ENCODE results near the gene CDK10. TPM values are rescaled to one million over a fixed set of nuclear protein-coding genes. Genes with fewer than 3 reads are reported as not detected.

CDK10 gene
- total RNA-seq, 6 experiments from 2014 or later: 35.0 to 72.2 (median 53.7) TPM

DNA sequence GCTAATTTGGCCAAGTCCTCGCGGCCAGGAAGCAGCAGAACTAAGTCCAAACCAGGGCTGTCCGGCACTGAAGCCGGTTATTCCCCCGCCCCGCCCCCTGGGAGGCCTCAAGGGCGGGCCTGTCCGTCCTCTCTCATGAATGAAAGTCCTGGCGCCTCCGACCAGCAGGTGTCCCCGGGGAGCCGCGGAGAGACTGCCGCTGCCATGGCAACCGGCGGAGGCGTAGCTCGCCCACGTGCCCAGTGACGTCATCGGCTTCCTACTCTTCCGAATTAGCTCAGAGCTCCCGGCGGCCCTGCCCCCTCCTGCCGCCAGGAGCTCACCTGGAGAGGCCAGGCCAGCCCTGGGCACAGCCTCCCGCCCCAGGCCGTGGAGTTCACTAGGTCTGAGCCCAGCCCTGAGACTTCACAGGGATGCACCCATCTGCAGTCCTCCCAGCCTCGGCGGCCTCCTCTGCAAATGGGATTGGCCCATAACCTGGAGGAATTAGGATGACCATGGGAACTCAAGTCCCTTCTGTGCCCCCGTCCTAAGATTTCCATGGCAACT is 13.7 kb downstream of the CDK10 start:
- H3K27ac ChIP-seq: peak overlapping the region; percentile 74 to 80 (median 79)
- WGBS (ENCODE audit: insufficient coverage, low coverage, low lambda C conversion rate, missing lambda C conversion rate): 0% methylated on average over 3 of the region's 30 CpGs
- no peaks in the 10 kb centered on the region for H3K27me3 ChIP-seq
- H3K9me3 ChIP-seq: no peaks in the 10 kb centered on the region
- H3K36me3 ChIP-seq: peaks cover 0 to 3% (median 1%) of the 10 kb centered on the region in 4 donors
- H3K4me1 ChIP-seq: peaks cover 0 to 19% (median 7%) of the 10 kb centered on the region in 4 donors
- intact Hi-C loops (cut with DNase I): loop anchor here (10.0 kb wide), 2 partner anchors 95 to 175 kb away; partner anchors contain the start of gene TCF25 (in 1 of the 2)
- TF ChIP-seq, protein P1, sequence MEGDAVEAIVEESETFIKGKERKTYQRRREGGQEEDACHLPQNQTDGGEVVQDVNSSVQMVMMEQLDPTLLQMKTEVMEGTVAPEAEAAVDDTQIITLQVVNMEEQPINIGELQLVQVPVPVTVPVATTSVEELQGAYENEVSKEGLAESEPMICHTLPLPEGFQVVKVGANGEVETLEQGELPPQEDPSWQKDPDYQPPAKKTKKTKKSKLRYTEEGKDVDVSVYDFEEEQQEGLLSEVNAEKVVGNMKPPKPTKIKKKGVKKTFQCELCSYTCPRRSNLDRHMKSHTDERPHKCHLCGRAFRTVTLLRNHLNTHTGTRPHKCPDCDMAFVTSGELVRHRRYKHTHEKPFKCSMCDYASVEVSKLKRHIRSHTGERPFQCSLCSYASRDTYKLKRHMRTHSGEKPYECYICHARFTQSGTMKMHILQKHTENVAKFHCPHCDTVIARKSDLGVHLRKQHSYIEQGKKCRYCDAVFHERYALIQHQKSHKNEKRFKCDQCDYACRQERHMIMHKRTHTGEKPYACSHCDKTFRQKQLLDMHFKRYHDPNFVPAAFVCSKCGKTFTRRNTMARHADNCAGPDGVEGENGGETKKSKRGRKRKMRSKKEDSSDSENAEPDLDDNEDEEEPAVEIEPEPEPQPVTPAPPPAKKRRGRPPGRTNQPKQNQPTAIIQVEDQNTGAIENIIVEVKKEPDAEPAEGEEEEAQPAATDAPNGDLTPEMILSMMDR (IDR thresholded peaks at IDR 0.05): peak; percentile 84 to 90 (median 88)
- peak; percentile 52 for TF ChIP-seq POLR2A (IDR thresholded peaks at IDR 0.05)
- peak overlapping the region; percentile 65 to 74 (median 69) for H3K4me3 ChIP-seq
- ATAC-seq (peak; percentile 76 to 83 (median 80)), DNase-seq (peak; percentile 100)

DNA sequence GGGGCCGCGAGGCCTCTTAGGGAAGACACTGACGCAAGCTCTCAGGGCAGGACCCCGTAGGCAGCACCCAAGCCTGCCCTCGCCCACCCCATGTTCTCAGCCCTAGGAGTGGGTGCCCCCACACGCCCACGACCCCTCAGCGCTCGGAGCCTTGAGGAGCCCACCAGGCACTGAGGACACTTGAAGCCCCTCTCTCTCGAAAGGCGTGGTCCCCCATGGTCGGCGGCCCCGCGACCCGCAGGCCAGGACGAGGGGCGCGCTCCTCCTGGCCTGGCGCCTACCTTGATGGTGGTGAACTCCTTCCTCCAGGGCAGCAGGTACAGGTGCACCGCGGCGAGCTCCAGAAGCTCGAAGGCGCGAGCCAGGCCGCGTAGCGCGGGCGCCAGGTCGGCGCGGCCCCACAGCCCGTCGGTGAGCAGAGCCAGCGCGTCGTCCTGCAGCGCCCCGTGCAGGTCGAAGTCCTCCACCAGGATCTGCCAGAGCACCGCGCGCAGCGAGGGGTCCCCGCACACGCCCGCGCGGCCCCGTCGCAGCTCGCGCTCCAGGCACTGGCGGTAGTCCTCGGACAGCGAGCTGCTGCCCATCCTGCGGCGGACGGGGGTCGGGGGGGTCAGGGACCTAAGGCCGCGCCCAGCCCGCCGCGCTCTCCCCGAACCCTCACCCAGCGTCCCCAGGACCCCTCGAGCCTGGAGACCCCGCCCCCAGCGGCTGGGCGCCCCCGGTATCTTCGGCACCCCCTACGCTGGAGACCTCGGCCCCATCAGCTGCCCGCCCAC is 14.3 kb downstream of the CDK10 start:
- intact Hi-C loops (cut with DNase I): loop anchor here (10.0 kb wide), 2 partner anchors 94 to 174 kb away; partner anchors contain the start of gene TCF25 (in 1 of the 2)

DNA sequence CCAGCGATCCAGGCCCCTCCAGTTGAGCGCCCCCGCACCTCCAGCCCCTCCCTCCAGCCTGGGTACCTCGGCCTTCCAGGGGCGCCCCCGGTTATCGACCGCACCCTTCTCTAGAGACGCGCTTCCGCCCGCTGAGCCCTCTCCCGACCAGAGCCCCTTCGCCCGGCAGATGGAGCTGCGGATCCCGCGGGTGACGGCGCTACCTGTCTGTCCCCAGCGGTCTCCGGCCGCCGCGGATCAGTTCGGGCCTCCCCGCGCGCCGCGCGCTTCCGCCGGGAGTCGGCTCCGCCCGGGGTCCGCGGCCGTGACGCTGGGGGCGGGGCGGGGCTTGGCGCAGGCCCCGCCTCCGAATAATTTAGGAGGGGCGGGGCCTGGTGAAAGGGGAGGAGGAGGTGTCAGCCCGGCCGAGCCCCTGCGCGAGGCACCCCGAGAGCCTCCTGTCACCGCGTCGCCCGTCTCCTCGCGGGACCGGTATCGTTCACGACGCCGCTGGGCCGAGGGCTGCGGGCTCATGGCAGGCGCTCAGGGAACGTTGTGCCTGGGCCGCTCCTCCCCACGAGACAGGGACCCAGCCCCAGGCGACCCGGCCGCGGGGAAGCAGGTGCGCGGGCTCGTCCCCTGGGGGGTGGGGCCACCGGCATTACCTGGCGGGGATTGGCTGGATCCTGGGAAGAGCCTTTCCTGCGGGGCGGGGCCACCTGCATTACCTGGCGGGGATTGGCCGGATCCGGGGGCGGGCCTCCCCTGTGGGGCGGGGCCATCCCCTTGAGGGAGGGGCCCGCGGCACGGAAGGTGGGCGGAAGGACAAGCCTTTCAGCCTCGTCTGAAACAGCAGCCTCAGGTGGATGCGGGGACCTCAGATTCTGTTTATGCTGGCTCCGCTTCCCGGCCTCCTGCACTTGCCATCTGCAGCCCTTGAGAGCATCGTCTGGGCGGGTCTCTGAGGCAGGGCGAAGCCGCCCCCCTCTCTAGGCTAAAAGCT is 15.2 kb downstream of the CDK10 start, which contains the start of gene SPATA2L:
Gene SPATA2L (minus strand): TSS at position 281 of the 982 bp plus-strand sequence. CDS start 473 bp downstream, outside the sequence.
- H3K27me3 ChIP-seq: no peaks in the 10 kb centered on the region
- ATAC-seq (peak; percentile 68 to 82 (median 77)), DNase-seq (peak; percentile 97)
- peaks cover 0 to 19% (median 7%) of the 10 kb centered on the region in 4 donors for H3K4me1 ChIP-seq
- peak within 1 kb of the TSS; percentile 74 to 80 (median 79) for H3K27ac ChIP-seq
- H3K4me3 ChIP-seq: peak within 1 kb of the TSS; percentile 65 to 74 (median 69)
- intact Hi-C loops (cut with DNase I): loop anchor here (10.0 kb wide), 2 partner anchors 93 to 173 kb away; partner anchors contain the start of gene TCF25 (in 1 of the 2)
- TF ChIP-seq POLR2A (IDR thresholded peaks at IDR 0.05): peak; percentile 91
- TF ChIP-seq, protein P1 (IDR thresholded peaks at IDR 0.05): no peak
- whole genome bisulfite sequencing (ENCODE audit: insufficient coverage, low coverage, low lambda C conversion rate, missing lambda C conversion rate): 1% methylated on average over 17 of the region's 97 CpGs
- peaks cover 0 to 3% (median 0%) of the 10 kb centered on the region in 4 donors for H3K36me3 ChIP-seq
- H3K9me3 ChIP-seq: no peaks in the 10 kb centered on the region

More for the DNA sequence above, 14.3 kb downstream of the CDK10 start:
- peak overlapping the region; percentile 65 to 74 (median 69) for H3K4me3 ChIP-seq
- no peaks in the 10 kb centered on the region for H3K27me3 ChIP-seq
- H3K9me3 ChIP-seq: no peaks in the 10 kb centered on the region
- peaks cover 0 to 19% (median 7%) of the 10 kb centered on the region in 4 donors for H3K4me1 ChIP-seq
- whole genome bisulfite sequencing (ENCODE audit: insufficient coverage, low coverage, low lambda C conversion rate, missing lambda C conversion rate): no CpG with 5 or more reads among the region's 78 CpGs
- TF ChIP-seq, protein P1 (IDR thresholded peaks at IDR 0.05): peak in 3 of 4 donors; percentile 15 to 33 (median 20)
- no peak for TF ChIP-seq POLR2A (IDR thresholded peaks at IDR 0.05)
- DNase-seq: peak; percentile 77 to 81 (median 80)
- H3K36me3 ChIP-seq: peaks cover 0 to 3% (median 0%) of the 10 kb centered on the region in 4 donors
- peak overlapping the region; percentile 74 to 80 (median 79) for H3K27ac ChIP-seq
- peak; percentile 33 to 53 (median 45) for ATAC-seq

All from right lobe of liver (tissue), 6 donors.